ENCODE measurements around the gene PKLR.

DNA sequence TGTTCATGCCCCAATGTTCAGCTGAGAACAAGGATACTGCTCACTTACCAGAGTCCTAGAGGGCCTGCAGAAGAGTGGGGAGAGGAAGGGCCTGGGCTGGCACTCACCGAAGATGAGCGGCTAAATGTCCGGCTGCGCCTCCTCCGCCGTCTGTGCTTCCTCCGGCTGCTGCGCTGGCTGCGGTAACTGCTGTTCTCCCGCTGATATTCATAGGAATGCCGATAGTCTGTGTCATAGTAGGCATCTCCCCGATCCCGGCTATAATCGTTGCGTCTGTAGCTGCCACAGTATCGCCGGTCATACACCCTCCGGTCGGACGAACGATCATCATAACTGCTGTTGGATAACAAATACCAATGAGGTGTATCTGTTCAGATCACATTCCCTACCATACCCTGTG, 31.9 kb downstream of the PKLR start:
- TF ChIP-seq POLR2AphosphoS5 (IDR thresholded peaks at IDR 0.05) (no peak), POLR2A (IDR thresholded peaks at IDR 0.05) (no peak)
